Neural cell (in vitro differentiated cells): ENCODE results near the gene INAFM1. TPM values are rescaled to one million over a fixed set of nuclear protein-coding genes. Genes with fewer than 3 reads are reported as not detected.

Source experiments
- H2AFZ ChIP-seq: fragments of 200-600, 300-800 bp; sonication (generic), shearing (Covaris generic); 2 replicates; pipeline ENCODE4 v1.6.0; 2014; ENCODE audit warnings: low read depth, mild to moderate bottlenecking, antibody characterized with exemption, low read length, moderate library complexity
- H3F3A ChIP-seq: fragments of 200-600 bp; shearing (Covaris generic); 2 replicates; pipeline ENCODE4 v1.6.1; 2016; ENCODE audit warnings: mild to moderate bottlenecking, moderate library complexity, mixed read lengths, antibody characterized with exemption, low read length; ENCODE audit not compliant: insufficient read depth, poor library complexity, severe bottlenecking
- H3K27ac ChIP-seq: fragments of 200-600, 300-800 bp; sonication (generic), shearing (Covaris generic); 2 replicates; pipeline ENCODE4 v1.5.1; 2014; ENCODE audit warnings: mild to moderate bottlenecking, low read length, moderate library complexity
- H3K27me3 ChIP-seq: fragments of 300-800, 200-600 bp; sonication (generic), shearing (Covaris generic); 2 replicates; pipeline ENCODE4 v1.6.0; 2014; ENCODE audit warnings: mild to moderate bottlenecking, low read depth, low read length, moderate library complexity; ENCODE audit not compliant: insufficient read depth
- H3K36me3 ChIP-seq: fragments of 300-800, 200-600 bp; sonication (generic), shearing (Covaris generic); 2 replicates; pipeline ENCODE4 v1.5.1; 2014; ENCODE audit warnings: mild to moderate bottlenecking, antibody characterized with exemption, low read length, moderate library complexity; ENCODE audit not compliant: insufficient read depth
- H3K4me2 ChIP-seq: fragments of 300-800, 200-600 bp; sonication (generic), shearing (Covaris generic); 2 replicates; pipeline ENCODE4 v1.6.0; 2014; ENCODE audit warnings: mild to moderate bottlenecking, low read length
- H3K4me3 ChIP-seq: fragments of 300-800, 200-600 bp; sonication (generic), shearing (Covaris generic); 2 replicates; pipeline ENCODE4 v1.5.1; 2014; ENCODE audit warnings: mild to moderate bottlenecking, low read length, moderate library complexity
- H3K79me2 ChIP-seq: fragments of 200-600 bp; shearing (Covaris generic); replicated peaks from 2 replicates; pipeline ENCODE4 v1.6.0; 2014; ENCODE audit warnings: mild to moderate bottlenecking, low read length, moderate library complexity; ENCODE audit not compliant: insufficient read depth
- H3K9ac ChIP-seq: fragments of 300-800, 200-600 bp; sonication (generic), shearing (Covaris generic); 2 replicates; pipeline ENCODE4 v1.6.1; 2016; ENCODE audit warnings: mild to moderate bottlenecking, low read length, mixed read lengths
- H3K9me2 ChIP-seq: fragments of 200-600 bp; shearing (Covaris generic); 2 replicates; pipeline ENCODE4 v1.6.1; 2016; ENCODE audit warnings: mild to moderate bottlenecking, low read length, mixed read lengths; ENCODE audit not compliant: insufficient read depth
- H3K9me3 ChIP-seq: fragments of 200-600, 300-800 bp; sonication (generic), shearing (Covaris generic); 2 replicates; pipeline ENCODE4 v1.6.1; 2016; ENCODE audit warnings: mild to moderate bottlenecking, mixed run types, low read length, moderate library complexity, mixed read lengths
- H4K20me1 ChIP-seq: fragments of 200-600 bp; shearing (Covaris generic); 2 replicates; pipeline ENCODE4 v1.6.1; 2016; ENCODE audit warnings: mild to moderate bottlenecking, mixed run types; ENCODE audit not compliant: insufficient read depth
- CTCF ChIP-seq: fragments of 450-650 bp; IDR thresholded peaks from 2 replicates; pipeline ENCODE4 v1.5.1; 2014; ENCODE audit warnings: antibody characterized with exemption, mild to moderate bottlenecking, moderate library complexity; ENCODE audit not compliant: poor library complexity, severe bottlenecking
- EP300 ChIP-seq: fragments of 450-650 bp; conservative IDR thresholded peaks from 2 replicates; pipeline ENCODE4 v1.6.1; 2014; ENCODE audit warnings: antibody characterized with exemption, mild to moderate bottlenecking, moderate library complexity; ENCODE audit not compliant: poor library complexity, severe bottlenecking
- EZH2 ChIP-seq: fragments of 200-600, 300-800 bp; shearing (Covaris generic), sonication (generic); IDR thresholded peaks from 2 replicates; pipeline ENCODE4 v1.6.1; 2014; ENCODE audit warnings: antibody characterized with exemption, low read length, borderline replicate concordance, mild to moderate bottlenecking; ENCODE audit not compliant: insufficient read depth, poor library complexity, severe bottlenecking
- MXI1 ChIP-seq: fragments of 450-650 bp; conservative IDR thresholded peaks from 2 replicates; pipeline ENCODE4 v1.6.1; 2014; ENCODE audit warnings: antibody characterized with exemption, mild to moderate bottlenecking; ENCODE audit not compliant: poor library complexity, severe bottlenecking
- POLR2AphosphoS5 ChIP-seq: IDR thresholded peaks from 2 replicates; pipeline ENCODE4 v1.6.1; 2012
- RAD21 ChIP-seq: fragments of 450-650 bp; conservative IDR thresholded peaks from 2 replicates; pipeline ENCODE4 v1.6.1; 2014; ENCODE audit warnings: antibody characterized with exemption, mild to moderate bottlenecking, moderate library complexity
- REST ChIP-seq: IDR thresholded peaks from 2 replicates; pipeline ENCODE4 v1.6.1; 2012; ENCODE audit warnings: borderline replicate concordance
- SMC3 ChIP-seq: fragments of 450-650 bp; conservative IDR thresholded peaks from 2 replicates; pipeline ENCODE4 v1.6.1; 2014; ENCODE audit warnings: antibody characterized with exemption, mild to moderate bottlenecking, moderate library complexity; ENCODE audit not compliant: poor library complexity
- TAF1 ChIP-seq: IDR thresholded peaks from 2 replicates; pipeline ENCODE4 v1.6.1; 2012; ENCODE audit warnings: low read depth
- polyA plus RNA-seq: library from polyadenylated mRNA; depleted of rRNA; stranded (reverse); fragments of >200 nt; gene quantifications from 2 replicates; pipeline ENCODE4 v1.2.3, GENCODE V29; 2014

Gene INAFM1
- polyA plus RNA-seq, 1 donor from 2014 or later: 11.5 TPM

- Histone ChIP-seq H3K4me3 (peak overlapping the region; percentile 92), H4K20me1 (no peaks in the 10 kb centered on the region), H3K36me3 (no peaks in the 10 kb centered on the region), H3K9ac (peak overlapping the region; percentile 84), H3F3A (no peaks in the 10 kb centered on the region), H3K27me3 (no peaks in the 10 kb centered on the region), H3K79me2 (no peaks in the 10 kb centered on the region), H3K9me2 (no peaks in the 10 kb centered on the region), H3K9me3 (no peaks in the 10 kb centered on the region), H3K4me2 (peak overlapping the region; percentile 50), H2AFZ (no peak overlapping the region), H3K27ac (peak overlapping the region; percentile 55)
- TF ChIP-seq POLR2AphosphoS5: no peak
- TF ChIP-seq EP300: no peak
- no peak for TF ChIP-seq MXI1
- no peak for TF ChIP-seq REST
- TF ChIP-seq SMC3: no peak
- no peak for TF ChIP-seq RAD21
- no peak for TF ChIP-seq CTCF
- TF ChIP-seq TAF1: no peak
- no peak for TF ChIP-seq EZH2
These were observed 46.3 kb upstream of the INAFM1 start for GRCh38 chr19:47228168-47228936.

GRCh38 chr19:47228937-47229675 lies 45.6 kb upstream of the INAFM1 start:
- Histone ChIP-seq H3K27me3 (no peaks in the 10 kb centered on the region), H3K4me2 (peak overlapping the region; percentile 50), H3K4me3 (peak overlapping the region; percentile 92), H3K9ac (peak overlapping the region; percentile 84), H3K36me3 (no peaks in the 10 kb centered on the region), H3K79me2 (no peaks in the 10 kb centered on the region), H3F3A (no peaks in the 10 kb centered on the region), H3K27ac (peak overlapping the region; percentile 55), H2AFZ (no peak overlapping the region), H3K9me2 (no peaks in the 10 kb centered on the region), H3K9me3 (no peaks in the 10 kb centered on the region), H4K20me1 (no peaks in the 10 kb centered on the region)
- peak; percentile 43 for TF ChIP-seq EP300
- TF ChIP-seq POLR2AphosphoS5: peak; percentile 55
- TF ChIP-seq CTCF: no peak
